Tibial nerve (tissue), 4 donors: ENCODE results near the gene LMO7. TPM values are rescaled to one million over a fixed set of nuclear protein-coding genes. Genes with fewer than 3 reads are reported as not detected.

Experiments
- DNase-seq, 2 donors: peaks; one replicate each; pipeline ENCODE4 v3.0.0-alpha.2; 2019; ENCODE audit warnings: low spot score in 2 of 2
- H3K27ac ChIP-seq, 4 donors: fragments of 200-600 bp; sonication (generic) in 3 of 4; one replicate each; pipeline ENCODE4 v1.5.1; 2017 to 2019; ENCODE audit warnings: mild to moderate bottlenecking in 1 of 4
- H3K27me3 ChIP-seq, 2 donors: fragments of 200-600 bp; sonication (generic) in 1 of 2; one replicate each; pipeline versions ENCODE4 v1.5.1 to v1.6.0; 2017 to 2019
- H3K36me3 ChIP-seq, 3 donors: fragments of 200-600 bp; sonication (generic); one replicate each; pipeline ENCODE4 v1.5.1; 2018 to 2019
- H3K4me1 ChIP-seq, 4 donors: fragments of 200-600 bp; sonication (generic) in 3 of 4; one replicate each; pipeline ENCODE4 v1.5.1; 2017 to 2019
- H3K4me3 ChIP-seq, 4 donors: fragments of 200-600 bp; sonication (generic) in 3 of 4; one replicate each; pipeline ENCODE4 v1.5.1; 2017 to 2019; ENCODE audit warnings: mild to moderate bottlenecking in 1 of 4, moderate library complexity in 1 of 4
- H3K9me3 ChIP-seq, 4 donors: fragments of 200-600 bp; sonication (generic) in 3 of 4; one replicate each; pipeline ENCODE4 v1.5.1; 2017 to 2019
- EP300 ChIP-seq, 2 donors: sonication (generic); formaldehyde crosslinking; IDR thresholded peaks; one replicate each; pipeline ENCODE4 v1.6.1; 2017; ENCODE audit warnings: antibody characterized with exemption in 2 of 2, mild to moderate bottlenecking in 1 of 2
- POLR2A ChIP-seq, 2 donors: fragments of 450-650 bp; IDR thresholded peaks; one replicate each; pipeline ENCODE4 v1.6.1; 2017; ENCODE audit warnings: antibody characterized with exemption in 2 of 2, mild to moderate bottlenecking in 2 of 2, moderate library complexity in 2 of 2
- WGBS, 2 donors: methylation state at CpG; one replicate each; pipeline ENCODE4 v1.1.5; 2018; 5-methylcytosine and 5-hydroxymethylcytosine counted together
- total RNA-seq, 4 donors: library from RNA; depleted of rRNA; stranded (reverse); fragments of >200 nt; gene quantifications; one replicate each; pipeline ENCODE4 v1.1.0, GENCODE V29; 2016
- TF ChIP-seq, protein P1 (sequence below), 5 experiments: fragments of 200-600 bp in 3 of 5; fragments of 450-650 bp in 2 of 5; sonication (generic) in 3 of 5; IDR thresholded peaks; one replicate each; pipeline ENCODE4 v1.5.1; 2016 to 2019; ENCODE audit warnings: antibody characterized with exemption in 5 of 5, mild to moderate bottlenecking in 3 of 5, moderate library complexity in 2 of 5

LMO7 gene
- total RNA-seq, 4 donors from 2014 or later = 149 to 311 (median 236) TPM

DNA sequence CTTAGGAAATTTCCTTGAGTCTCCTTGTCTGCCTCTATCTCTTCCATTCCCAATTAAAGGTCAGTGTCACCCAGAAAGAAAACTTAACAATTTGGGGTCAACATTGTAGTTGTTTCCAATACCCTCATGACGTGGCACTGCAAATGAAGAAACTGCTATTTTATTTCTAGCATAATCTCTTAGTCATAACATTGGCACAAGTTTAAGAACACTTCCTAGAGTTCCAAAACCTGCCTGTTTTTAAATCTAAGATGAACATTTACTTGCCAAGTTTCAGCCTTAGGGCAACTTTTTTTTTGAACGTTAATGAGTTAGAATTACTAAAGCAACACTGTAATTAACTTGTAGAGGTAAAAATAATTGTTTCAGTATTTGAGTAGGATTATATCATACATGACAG, 108.0 kb downstream of the LMO7 start:
- WGBS, 2 donors = 58 to 69% methylated on average over 2 of the region's 2 CpGs
- no peaks in the 10 kb centered on the region for H3K27me3 ChIP-seq
- peaks cover 0 to 3% (median 0%) of the 10 kb centered on the region in 4 donors for H3K4me1 ChIP-seq
- no peaks in the 10 kb centered on the region for H3K36me3 ChIP-seq
- peaks cover 0 to 5% (median 0%) of the 10 kb centered on the region in 4 donors for H3K9me3 ChIP-seq
- TF ChIP-seq POLR2A (IDR thresholded peaks at IDR 0.05) = no peak
- no peak overlapping the region for H3K4me3 ChIP-seq
- H3K27ac ChIP-seq = no peak overlapping the region
- DNase-seq = no peak

DNA sequence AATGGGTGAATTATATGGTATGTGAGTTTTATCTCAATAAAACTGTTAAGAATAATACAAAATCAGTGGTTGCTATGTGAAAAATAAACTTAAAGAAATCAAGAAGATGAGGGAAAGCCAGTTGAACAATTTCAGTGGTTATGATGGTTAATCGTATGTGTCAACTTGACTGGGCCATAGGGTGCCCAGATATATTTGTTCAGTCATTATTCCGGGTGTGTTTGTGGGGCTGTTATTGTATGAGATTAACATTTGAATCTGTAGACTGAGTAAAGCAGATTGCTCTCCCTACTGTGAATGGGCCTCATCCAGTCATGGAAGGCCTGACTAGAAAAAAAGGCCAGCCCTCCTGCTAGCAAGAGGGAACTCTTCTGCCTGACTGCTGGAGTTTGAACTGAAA, 109.3 kb downstream of the LMO7 start:
- no peak for DNase-seq
- Histone ChIP-seq H3K4me1 (peaks cover 0 to 12% (median 6%) of the 10 kb centered on the region in 4 donors), H3K36me3 (no peaks in the 10 kb centered on the region), H3K9me3 (peaks cover 0 to 5% (median 0%) of the 10 kb centered on the region in 4 donors), H3K4me3 (no peak overlapping the region), H3K27ac (no peak overlapping the region), H3K27me3 (no peaks in the 10 kb centered on the region)
- TF ChIP-seq POLR2A (IDR thresholded peaks at IDR 0.05) = no peak
- TF ChIP-seq EP300 (IDR thresholded peaks at IDR 0.05) = no peak
- TF ChIP-seq, protein P1, sequence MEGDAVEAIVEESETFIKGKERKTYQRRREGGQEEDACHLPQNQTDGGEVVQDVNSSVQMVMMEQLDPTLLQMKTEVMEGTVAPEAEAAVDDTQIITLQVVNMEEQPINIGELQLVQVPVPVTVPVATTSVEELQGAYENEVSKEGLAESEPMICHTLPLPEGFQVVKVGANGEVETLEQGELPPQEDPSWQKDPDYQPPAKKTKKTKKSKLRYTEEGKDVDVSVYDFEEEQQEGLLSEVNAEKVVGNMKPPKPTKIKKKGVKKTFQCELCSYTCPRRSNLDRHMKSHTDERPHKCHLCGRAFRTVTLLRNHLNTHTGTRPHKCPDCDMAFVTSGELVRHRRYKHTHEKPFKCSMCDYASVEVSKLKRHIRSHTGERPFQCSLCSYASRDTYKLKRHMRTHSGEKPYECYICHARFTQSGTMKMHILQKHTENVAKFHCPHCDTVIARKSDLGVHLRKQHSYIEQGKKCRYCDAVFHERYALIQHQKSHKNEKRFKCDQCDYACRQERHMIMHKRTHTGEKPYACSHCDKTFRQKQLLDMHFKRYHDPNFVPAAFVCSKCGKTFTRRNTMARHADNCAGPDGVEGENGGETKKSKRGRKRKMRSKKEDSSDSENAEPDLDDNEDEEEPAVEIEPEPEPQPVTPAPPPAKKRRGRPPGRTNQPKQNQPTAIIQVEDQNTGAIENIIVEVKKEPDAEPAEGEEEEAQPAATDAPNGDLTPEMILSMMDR (IDR thresholded peaks at IDR 0.05) = no peak
- 95 to 98% methylated on average over 2 of the region's 2 CpGs for WGBS, 2 donors

DNA sequence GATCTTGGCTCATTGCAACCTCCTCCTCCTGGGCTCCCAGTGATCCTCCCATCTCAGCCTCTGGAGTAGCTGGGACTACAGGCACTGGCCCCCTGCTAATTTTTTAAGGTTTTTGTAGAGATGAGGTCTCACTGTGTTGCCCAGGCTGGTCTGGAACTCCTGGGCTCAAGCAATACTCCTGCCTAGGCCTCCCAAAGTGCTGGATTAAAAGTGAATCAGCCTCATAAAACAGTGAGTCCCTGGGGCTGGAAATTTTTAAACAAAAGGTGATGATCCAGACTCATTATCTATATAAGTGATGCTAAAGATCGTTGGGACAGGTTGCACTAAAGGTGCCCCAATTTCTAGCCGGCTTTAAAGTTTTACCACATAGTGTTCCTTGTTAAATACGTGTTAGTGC, 112.7 kb downstream of the LMO7 start:
- Histone ChIP-seq H3K4me1 (peaks cover 0 to 15% (median 6%) of the 10 kb centered on the region in 4 donors), H3K36me3 (no peaks in the 10 kb centered on the region), H3K9me3 (peaks cover 0 to 5% (median 0%) of the 10 kb centered on the region in 4 donors), H3K4me3 (no peak overlapping the region), H3K27me3 (no peaks in the 10 kb centered on the region), H3K27ac (peak overlapping the region in 1 of 4 donors; percentile 29)
- WGBS, 2 donors = 72 to 84% methylated on average over 3 of the region's 3 CpGs
- TF ChIP-seq EP300 (IDR thresholded peaks at IDR 0.05) (no peak), POLR2A (IDR thresholded peaks at IDR 0.05) (no peak)
- TF ChIP-seq, protein P1 (IDR thresholded peaks at IDR 0.05) = no peak
- no peak for DNase-seq

DNA sequence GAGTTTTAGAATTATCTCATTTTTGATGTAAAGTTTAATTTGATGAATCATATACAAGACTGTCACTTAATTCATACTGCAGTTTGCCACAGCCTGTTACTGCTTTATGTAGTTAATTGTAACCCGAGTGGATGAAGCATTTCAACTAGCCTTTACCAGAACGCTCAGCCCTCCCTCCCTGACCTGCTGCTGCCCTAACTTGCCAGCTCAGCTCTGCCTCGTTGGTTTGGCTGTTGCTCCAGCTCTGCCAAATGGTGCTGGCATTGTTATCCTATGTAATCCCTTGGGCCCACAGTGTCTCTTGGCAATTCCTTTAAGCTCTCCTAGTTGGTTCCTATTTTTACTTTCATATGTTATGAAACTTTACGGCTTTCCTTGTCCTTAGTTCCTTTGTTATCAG, 113.3 kb downstream of the LMO7 start:
- Histone ChIP-seq H3K27ac (peak overlapping the region in 1 of 4 donors; percentile 29), H3K27me3 (no peaks in the 10 kb centered on the region), H3K4me1 (peaks cover 0 to 15% (median 6%) of the 10 kb centered on the region in 4 donors), H3K9me3 (peaks cover 0 to 5% (median 0%) of the 10 kb centered on the region in 4 donors), H3K36me3 (no peaks in the 10 kb centered on the region), H3K4me3 (no peak overlapping the region)
- DNase-seq = no peak
- TF ChIP-seq, protein P1 (IDR thresholded peaks at IDR 0.05) = no peak
- TF ChIP-seq POLR2A (IDR thresholded peaks at IDR 0.05) (no peak), EP300 (IDR thresholded peaks at IDR 0.05) (no peak)
- 21 to 22% methylated on average over 4 of the region's 4 CpGs for WGBS, 2 donors

DNA sequence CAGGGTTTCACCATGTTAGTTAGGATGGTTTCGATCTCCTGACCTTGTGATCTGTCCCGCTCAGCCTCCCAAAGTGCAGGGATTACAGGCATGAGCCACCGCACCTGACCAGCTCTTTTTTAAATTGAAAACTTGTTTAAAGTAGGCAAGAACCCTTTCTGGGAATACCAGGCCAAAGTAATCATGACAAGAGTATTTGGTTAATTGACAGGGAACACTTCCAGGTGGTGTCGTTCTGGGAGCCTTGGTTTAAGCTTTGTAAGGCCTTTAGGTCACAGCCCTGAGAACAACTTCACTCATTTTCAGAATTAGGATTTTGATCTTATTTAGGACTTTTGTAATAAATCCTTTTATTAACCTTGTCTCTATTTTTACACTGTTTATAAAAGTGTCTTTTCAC, 115.2 kb downstream of the LMO7 start:
- whole genome bisulfite sequencing, 2 donors = 81 to 86% methylated on average over 4 of the region's 4 CpGs
- H3K4me3 ChIP-seq = no peak overlapping the region
- H3K27me3 ChIP-seq = no peaks in the 10 kb centered on the region
- H3K9me3 ChIP-seq = no peaks in the 10 kb centered on the region
- no peak for TF ChIP-seq EP300 (IDR thresholded peaks at IDR 0.05)
- no peak for TF ChIP-seq POLR2A (IDR thresholded peaks at IDR 0.05)
- TF ChIP-seq, protein P1 (IDR thresholded peaks at IDR 0.05) = no peak
- peak overlapping the region in 1 of 4 donors; percentile 14 for H3K27ac ChIP-seq
- H3K4me1 ChIP-seq = peaks cover 0 to 15% (median 6%) of the 10 kb centered on the region in 4 donors
- no peaks in the 10 kb centered on the region for H3K36me3 ChIP-seq
- no peak for DNase-seq

DNA sequence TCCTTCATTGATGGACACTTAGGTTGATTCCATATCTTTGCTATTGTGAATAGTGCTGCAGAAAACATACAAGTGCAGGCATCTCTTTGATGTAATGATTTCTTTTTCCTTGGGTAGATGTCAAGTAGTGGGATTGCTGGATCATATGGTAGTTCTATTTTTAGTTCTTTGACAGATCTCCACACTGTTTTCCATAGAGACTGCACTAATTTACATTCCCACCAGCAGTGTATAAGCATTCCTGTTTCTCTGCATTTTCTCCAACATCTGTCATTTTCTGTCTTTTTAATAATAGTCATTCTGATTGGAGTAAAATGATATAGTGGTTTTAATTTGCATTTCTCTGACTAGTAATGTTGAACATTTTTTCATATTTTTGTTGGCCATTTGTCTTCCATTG, 116.7 kb downstream of the LMO7 start:
- Histone ChIP-seq H3K4me1 (peaks cover 0 to 15% (median 6%) of the 10 kb centered on the region in 4 donors), H3K27me3 (no peaks in the 10 kb centered on the region), H3K4me3 (no peak overlapping the region), H3K9me3 (no peaks in the 10 kb centered on the region), H3K27ac (no peak overlapping the region), H3K36me3 (no peaks in the 10 kb centered on the region)
- TF ChIP-seq POLR2A (IDR thresholded peaks at IDR 0.05) (no peak), EP300 (IDR thresholded peaks at IDR 0.05) (no peak)
- TF ChIP-seq, protein P1 (IDR thresholded peaks at IDR 0.05) = no peak
- DNase-seq = no peak
